GM12864 (cell line): Measurements from ENCODE around the gene STXBP5.
A peak's percentile ranks its signal among the peaks of the same experiment; 100 is the strongest.

ENCODE experiments used
- DNase-seq: peaks from one replicate; pipeline ENCODE4 v3.0.0-alpha.2; 2011; ENCODE audit warnings: low read depth
- H3K4me3 ChIP-seq: 2 replicates; pipeline ENCODE4 v1.5.1; 2011; ENCODE audit warnings: mild to moderate bottlenecking, low read depth, low read length, control low read depth
- TF ChIP-seq, protein P1 (sequence below): IDR thresholded peaks from 2 replicates; pipeline ENCODE4 v1.5.1; 2011; ENCODE audit warnings: low read depth, mild to moderate bottlenecking, moderate library complexity, low read length, control low read depth, inconsistent platforms; ENCODE audit errors: missing control alignments

STXBP5 gene

DNA sequence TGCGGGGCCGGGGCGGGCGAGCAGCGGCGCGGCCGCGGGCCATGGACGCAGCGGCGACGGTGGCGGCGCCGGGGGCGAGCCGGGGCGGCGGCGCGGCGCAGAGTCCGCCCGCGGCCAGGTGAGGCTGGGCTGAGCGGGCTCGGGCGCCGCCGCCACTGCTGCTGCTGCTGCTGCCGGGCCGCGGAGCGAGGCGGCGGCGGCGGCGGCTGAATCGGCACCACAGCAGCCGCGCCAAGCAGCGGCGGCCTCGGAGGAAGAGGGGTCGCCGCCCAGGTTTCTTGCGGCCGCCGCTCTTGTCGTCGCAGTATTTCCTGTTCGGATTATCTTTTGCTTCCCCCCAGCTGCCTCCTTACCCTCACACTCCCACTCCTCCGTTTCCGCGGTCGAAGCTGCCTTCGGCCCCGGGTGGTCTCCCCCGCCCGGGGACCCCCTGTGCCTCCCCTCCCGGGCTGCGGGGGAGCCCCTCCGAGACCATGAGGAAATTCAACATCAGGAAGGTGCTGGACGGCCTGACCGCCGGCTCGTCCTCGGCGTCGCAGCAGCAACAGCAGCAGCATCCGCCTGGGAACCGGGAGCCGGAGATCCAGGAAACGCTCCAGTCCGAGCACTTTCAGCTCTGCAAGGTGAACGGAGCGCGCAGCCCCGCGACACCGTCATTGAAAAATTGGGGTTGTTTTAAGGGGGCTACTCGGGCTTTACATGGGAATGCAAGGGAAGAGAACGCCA lies at the start of gene STXBP5:
Gene STXBP5 (plus strand): TSS at position 358 of the 726 bp plus-strand sequence. CDS start 116 bp downstream, at position 474.
- DNase-seq, result no peak
- peak within 1 kb of the TSS; percentile 81 for H3K4me3 ChIP-seq
- TF ChIP-seq, protein P1, sequence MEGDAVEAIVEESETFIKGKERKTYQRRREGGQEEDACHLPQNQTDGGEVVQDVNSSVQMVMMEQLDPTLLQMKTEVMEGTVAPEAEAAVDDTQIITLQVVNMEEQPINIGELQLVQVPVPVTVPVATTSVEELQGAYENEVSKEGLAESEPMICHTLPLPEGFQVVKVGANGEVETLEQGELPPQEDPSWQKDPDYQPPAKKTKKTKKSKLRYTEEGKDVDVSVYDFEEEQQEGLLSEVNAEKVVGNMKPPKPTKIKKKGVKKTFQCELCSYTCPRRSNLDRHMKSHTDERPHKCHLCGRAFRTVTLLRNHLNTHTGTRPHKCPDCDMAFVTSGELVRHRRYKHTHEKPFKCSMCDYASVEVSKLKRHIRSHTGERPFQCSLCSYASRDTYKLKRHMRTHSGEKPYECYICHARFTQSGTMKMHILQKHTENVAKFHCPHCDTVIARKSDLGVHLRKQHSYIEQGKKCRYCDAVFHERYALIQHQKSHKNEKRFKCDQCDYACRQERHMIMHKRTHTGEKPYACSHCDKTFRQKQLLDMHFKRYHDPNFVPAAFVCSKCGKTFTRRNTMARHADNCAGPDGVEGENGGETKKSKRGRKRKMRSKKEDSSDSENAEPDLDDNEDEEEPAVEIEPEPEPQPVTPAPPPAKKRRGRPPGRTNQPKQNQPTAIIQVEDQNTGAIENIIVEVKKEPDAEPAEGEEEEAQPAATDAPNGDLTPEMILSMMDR, result no peak

DNA sequence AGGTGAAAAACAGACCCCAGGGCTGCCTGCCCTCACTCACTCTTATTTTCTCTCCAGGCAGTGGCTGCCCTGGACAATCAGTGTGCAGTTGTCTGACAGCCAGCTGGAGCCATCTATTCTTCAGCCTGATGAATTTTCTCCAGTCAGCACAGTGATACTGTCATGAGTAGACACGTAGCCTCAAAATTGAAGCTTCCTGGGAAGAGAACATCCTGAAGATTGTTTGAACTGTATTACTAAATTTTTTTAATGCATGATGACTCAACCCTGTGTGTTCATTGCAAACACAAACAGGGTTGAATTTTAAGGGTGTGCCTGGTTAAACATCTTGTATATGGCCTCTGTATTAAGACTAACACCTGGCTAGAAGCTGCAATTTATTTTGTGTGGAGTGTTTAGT lies 49.8 kb upstream of the STXBP5 start:
- no peak for DNase-seq
- TF ChIP-seq, protein P1, result no peak

DNA sequence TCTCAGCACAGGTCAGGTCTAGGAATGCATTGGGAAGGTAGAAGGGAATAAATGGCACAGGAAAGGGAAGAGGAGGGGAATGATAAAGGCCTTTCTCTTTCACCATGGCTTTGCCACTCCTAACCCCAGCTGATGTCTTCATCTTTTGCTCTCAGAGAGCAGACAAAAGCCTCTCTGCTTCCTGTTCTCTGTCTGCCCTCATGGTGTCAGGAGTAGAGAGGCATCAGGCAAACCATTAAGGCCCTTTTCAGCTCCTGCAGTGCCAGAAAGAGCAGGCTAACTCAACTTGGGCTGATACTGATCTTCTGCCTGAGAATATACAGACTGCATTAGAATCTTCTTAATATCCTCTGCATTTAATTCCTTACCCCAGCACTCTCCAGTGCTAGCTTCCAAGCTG lies 48.0 kb upstream of the STXBP5 start:
- TF ChIP-seq, protein P1, result no peak
- DNase-seq, result no peak
- H3K4me3 ChIP-seq, result no peak overlapping the region

More for the DNA sequence above, 49.8 kb upstream of the STXBP5 start:
- no peak overlapping the region for H3K4me3 ChIP-seq

DNA sequence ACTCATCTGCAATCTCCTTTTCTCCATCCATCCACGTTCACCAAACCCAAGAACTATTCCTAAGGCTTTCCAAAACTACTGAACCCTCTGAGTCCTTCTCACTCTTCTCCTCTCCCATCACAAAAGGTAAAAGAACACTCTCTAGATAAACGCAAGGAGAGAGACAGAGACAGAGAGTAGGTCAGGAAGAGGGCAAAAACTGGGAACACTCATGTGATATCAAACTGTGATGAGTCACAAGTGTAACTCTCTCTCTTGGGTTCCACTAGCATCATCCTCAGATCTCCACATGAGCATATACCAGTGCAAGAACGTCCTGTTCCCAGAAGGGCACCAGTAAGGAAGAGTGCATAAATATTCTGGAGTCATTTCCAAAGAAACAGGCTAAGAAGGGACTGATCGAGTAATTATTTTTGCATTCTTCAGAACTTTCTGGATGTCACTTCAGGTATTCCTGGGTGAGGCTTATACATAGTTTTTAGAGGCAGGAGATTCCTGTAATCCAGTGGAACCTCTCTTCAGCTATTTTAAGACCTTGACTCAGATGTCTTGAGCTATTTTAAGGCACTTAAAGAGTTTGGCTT lies 47.3 kb upstream of the STXBP5 start:
- TF ChIP-seq, protein P1, result no peak
- no peak overlapping the region for H3K4me3 ChIP-seq
- DNase-seq, result no peak

DNA sequence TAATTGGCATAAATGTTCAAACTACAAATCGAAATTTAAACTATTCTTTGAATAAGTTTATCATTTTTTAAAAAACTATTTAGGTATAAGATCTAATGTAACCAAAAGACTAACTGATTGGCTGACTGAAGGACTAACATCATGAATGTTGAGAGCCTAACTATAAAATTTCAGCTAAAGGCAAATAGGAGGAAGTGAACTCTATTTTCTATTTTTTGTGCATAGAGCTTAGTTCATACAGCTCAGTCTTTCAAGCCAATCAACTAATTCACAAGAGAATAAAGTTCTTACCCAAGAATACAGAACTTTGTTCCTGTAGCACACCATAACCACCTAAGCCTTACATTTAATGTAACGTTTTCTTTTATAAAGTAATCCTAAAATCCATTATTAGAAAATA lies 46.3 kb upstream of the STXBP5 start:
- no peak overlapping the region for H3K4me3 ChIP-seq
- no peak for DNase-seq
- TF ChIP-seq, protein P1, result no peak

DNA sequence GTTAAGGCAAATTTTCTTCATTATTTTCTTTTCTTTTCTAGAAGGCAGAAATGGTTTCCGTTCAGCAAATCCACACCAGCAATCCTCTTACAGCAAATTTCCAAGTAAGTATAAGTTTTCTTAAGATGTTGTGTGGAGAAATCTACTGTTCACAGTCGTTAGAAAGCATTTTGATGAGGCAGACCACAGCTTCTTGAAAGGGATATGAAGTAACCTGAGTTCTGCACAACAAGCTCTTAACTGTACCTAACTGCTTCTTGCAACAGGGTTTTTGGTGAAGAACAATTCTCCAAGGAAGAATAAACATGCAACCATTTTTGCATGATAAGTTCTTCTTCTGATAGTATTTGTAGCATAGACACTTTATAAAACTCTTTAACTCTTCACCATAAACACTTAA lies 45.3 kb upstream of the STXBP5 start:
- TF ChIP-seq, protein P1, result no peak
- H3K4me3 ChIP-seq, result no peak overlapping the region
- DNase-seq, result no peak
